ENCODE data around the gene NFATC2IP.
"Not testable (repeated sequence)": the region's sequence is repeated elsewhere in the genome, so short reads cannot be mapped to it uniquely, and the experiment has no call there.

The NFATC2IP gene

GRCh38 chr16:28998837-28999236 is 48.1 kb downstream of the NFATC2IP start:
- Histone ChIP-seq H3K27me3 (replicated peaks; ENCODE audit: insufficient read depth, low read length) (peaks cover 11% of the 10 kb centered on the region), H3K4me3 (ENCODE audit: low read length) (no peak overlapping the region), H4K20me1 (ENCODE audit: insufficient read depth, low read length) (no peaks in the 10 kb centered on the region), H3K4me2 (ENCODE audit: low read depth, low read length) (no peak overlapping the region), H3K27ac (ENCODE audit: low read length) (no peak overlapping the region), H2AFZ (ENCODE audit: low read length) (no peak overlapping the region), H3K9ac (ENCODE audit: low read length) (no peak overlapping the region), H3K4me1 (ENCODE audit: low read length) (no peaks in the 10 kb centered on the region), H3F3A (ENCODE audit: insufficient read depth, low read length) (no peaks in the 10 kb centered on the region), H3K79me2 (ENCODE audit: low read length) (no peaks in the 10 kb centered on the region), H3K36me3 (replicated peaks; ENCODE audit: insufficient read depth, low read length) (no peaks in the 10 kb centered on the region), H3K9me2 (replicated peaks; ENCODE audit: insufficient read depth, low read length) (no peaks in the 10 kb centered on the region), H3K9me3 (replicated peaks; ENCODE audit: insufficient read depth, low read length) (no peaks in the 10 kb centered on the region)
- TF ChIP-seq CTCF (IDR thresholded peaks at IDR 0.05; ENCODE audit: low read length) (no peak), EZH2 (optimal IDR thresholded peaks at IDR 0.05; ENCODE audit: low read depth, low read length) (no peak), EZH2phosphoT487 (IDR thresholded peaks at IDR 0.05; ENCODE audit: low read length) (no peak)
- no peak for DNase-seq

GRCh38 chr16:28999577-28999976 is 48.8 kb downstream of the NFATC2IP start:
- H3F3A ChIP-seq (ENCODE audit: insufficient read depth, low read length), result no peaks in the 10 kb centered on the region
- H2AFZ ChIP-seq (ENCODE audit: low read length), result no peak overlapping the region
- H3K36me3 ChIP-seq (replicated peaks; ENCODE audit: insufficient read depth, low read length), result no peaks in the 10 kb centered on the region
- no peak for DNase-seq
- H3K4me1 ChIP-seq (ENCODE audit: low read length), result no peaks in the 10 kb centered on the region
- no peaks in the 10 kb centered on the region for H3K79me2 ChIP-seq (ENCODE audit: low read length)
- no peak overlapping the region for H3K27ac ChIP-seq (ENCODE audit: low read length)
- no peaks in the 10 kb centered on the region for H3K9me2 ChIP-seq (replicated peaks; ENCODE audit: insufficient read depth, low read length)
- no peak overlapping the region for H3K4me2 ChIP-seq (ENCODE audit: low read depth, low read length)
- no peak overlapping the region for H3K9ac ChIP-seq (ENCODE audit: low read length)
- no peak for TF ChIP-seq EZH2phosphoT487 (IDR thresholded peaks at IDR 0.05; ENCODE audit: low read length)
- no peak for TF ChIP-seq EZH2 (optimal IDR thresholded peaks at IDR 0.05; ENCODE audit: low read depth, low read length)
- TF ChIP-seq CTCF (IDR thresholded peaks at IDR 0.05; ENCODE audit: low read length), result no peak
- H4K20me1 ChIP-seq (ENCODE audit: insufficient read depth, low read length), result no peaks in the 10 kb centered on the region
- peaks cover 11% of the 10 kb centered on the region for H3K27me3 ChIP-seq (replicated peaks; ENCODE audit: insufficient read depth, low read length)
- no peak overlapping the region for H3K4me3 ChIP-seq (ENCODE audit: low read length)
- H3K9me3 ChIP-seq (replicated peaks; ENCODE audit: insufficient read depth, low read length), result no peaks in the 10 kb centered on the region

GRCh38 chr16:29000019-29000418 is 49.3 kb downstream of the NFATC2IP start:
- Histone ChIP-seq H3F3A (ENCODE audit: insufficient read depth, low read length) (no peaks in the 10 kb centered on the region), H3K9me3 (replicated peaks; ENCODE audit: insufficient read depth, low read length) (no peaks in the 10 kb centered on the region), H3K27ac (ENCODE audit: low read length) (no peak overlapping the region), H3K27me3 (replicated peaks; ENCODE audit: insufficient read depth, low read length) (peaks cover 11% of the 10 kb centered on the region), H2AFZ (ENCODE audit: low read length) (no peak overlapping the region), H3K4me2 (ENCODE audit: low read depth, low read length) (no peak overlapping the region), H4K20me1 (ENCODE audit: insufficient read depth, low read length) (no peaks in the 10 kb centered on the region), H3K79me2 (ENCODE audit: low read length) (no peaks in the 10 kb centered on the region), H3K4me1 (ENCODE audit: low read length) (no peaks in the 10 kb centered on the region), H3K36me3 (replicated peaks; ENCODE audit: insufficient read depth, low read length) (no peaks in the 10 kb centered on the region), H3K9ac (ENCODE audit: low read length) (no peak overlapping the region), H3K9me2 (replicated peaks; ENCODE audit: insufficient read depth, low read length) (no peaks in the 10 kb centered on the region), H3K4me3 (ENCODE audit: low read length) (no peak overlapping the region)
- no peak for DNase-seq
- TF ChIP-seq EZH2phosphoT487 (IDR thresholded peaks at IDR 0.05; ENCODE audit: low read length), result no peak
- TF ChIP-seq CTCF (IDR thresholded peaks at IDR 0.05; ENCODE audit: low read length), result no peak
- TF ChIP-seq EZH2 (optimal IDR thresholded peaks at IDR 0.05; ENCODE audit: low read depth, low read length), result no peak

- H3K9me2 ChIP-seq (replicated peaks; ENCODE audit: insufficient read depth, low read length); H3K9ac ChIP-seq (ENCODE audit: low read length); H3K4me3 ChIP-seq (ENCODE audit: low read length); H4K20me1 ChIP-seq (ENCODE audit: insufficient read depth, low read length); H3K27me3 ChIP-seq (replicated peaks; ENCODE audit: insufficient read depth, low read length); H3K27ac ChIP-seq (ENCODE audit: low read length); H3K79me2 ChIP-seq (ENCODE audit: low read length); H3F3A ChIP-seq (ENCODE audit: insufficient read depth, low read length); H3K4me1 ChIP-seq (ENCODE audit: low read length); H3K4me2 ChIP-seq (ENCODE audit: low read depth, low read length); H3K9me3 ChIP-seq (replicated peaks; ENCODE audit: insufficient read depth, low read length); H3K36me3 ChIP-seq (replicated peaks; ENCODE audit: insufficient read depth, low read length); DNase-seq; H2AFZ ChIP-seq (ENCODE audit: low read length): not testable (repeated sequence)
Observed at GRCh38 chr16:29004496-29005139, 53.9 kb downstream of the NFATC2IP start.

Measured in MM.1S (cell line).